HepG2 (cell line): Measurements from ENCODE around the gene NOS1AP. TPM values are rescaled to one million over a fixed set of nuclear protein-coding genes. Genes with fewer than 3 reads are reported as not detected.

ENCODE experiments used
- ATAC-seq: fragments of 200-7000 bp; cut with Tn5 transposase; 3 replicates; pipeline ENCODE4 v1.9.1; 2020; ENCODE audit warnings: mild to moderate bottlenecking, moderate library complexity
- BruUV-seq: library from RNA; stranded (reverse); fragments of 400-500 nt; replicated peaks from 2 replicates; lab custom pipeline; 2021; lab: Mats Ljungman, UMichigan
- CTCF ChIA-PET: fragments of 300-600 bp; formaldehyde crosslinking; extraction: SDS; loops from one replicate; lab custom pipeline; 2021; ENCODE audit warnings: low total read pairs, inconsistent platforms, low intra/inter-chr PET ratio; lab: Yijun Ruan, JAX
- POLR2A ChIA-PET: fragments of 350-600 bp; sonication (Branson Sonifier 250); formaldehyde crosslinking; loops from one replicate; lab custom pipeline; 2020; ENCODE audit warnings: antibody characterized with exemption, inconsistent platforms; lab: Yijun Ruan, JAX
- DNase-seq: peaks from one replicate; pipeline ENCODE4 v3.0.0-alpha.2; 2015; ENCODE audit warnings: low spot score
- FAIRE-seq: peaks from 3 replicates; lab custom pipeline; 2011; peaks lifted over from hg19 to GRCh38; lab: Jason Lieb, UNC
- H2AFZ ChIP-seq: one replicate; pipeline ENCODE4 v1.6.1; 2011; ENCODE audit warnings: low read length, inconsistent platforms
- H3K27ac ChIP-seq: fragments of 300-600 bp; 3 replicates; pipeline ENCODE4 v1.8.0; 2011; ENCODE audit warnings: mixed run types, mild to moderate bottlenecking, mixed read lengths, low read length, inconsistent platforms; ENCODE audit not compliant: insufficient read depth; ENCODE audit errors: extremely low read length
- H3K27me3 ChIP-seq, 2 experiments: fragments of 200-600 bp in 1 of 2; 2 replicates in 1 of 2; 3 replicates in 1 of 2; pipeline versions ENCODE4 v1.6.0 to v1.8.0; 2011; ENCODE audit warnings: low read length in 2 of 2, mild to moderate bottlenecking in 2 of 2, moderate library complexity in 2 of 2, inconsistent platforms in 1 of 2; ENCODE audit not compliant: insufficient read depth in 2 of 2, control insufficient read depth in 1 of 2
- H3K36me3 ChIP-seq, 2 experiments: fragments of 200-600 bp in 1 of 2; replicated peaks in 1 of 2; 2 replicates in 1 of 2; 3 replicates in 1 of 2; pipeline versions ENCODE4 v1.5.1 to v1.8.0; 2011; ENCODE audit warnings: low read length in 2 of 2, inconsistent platforms in 1 of 2; ENCODE audit not compliant: insufficient read depth in 2 of 2, control insufficient read depth in 1 of 2
- H3K4me1 ChIP-seq: 2 replicates; pipeline ENCODE4 v1.5.1; 2012; ENCODE audit warnings: low read length, inconsistent platforms; ENCODE audit not compliant: insufficient read depth
- H3K4me2 ChIP-seq: 2 replicates; pipeline ENCODE4 v1.6.0; 2011; ENCODE audit warnings: low read depth, low read length, inconsistent platforms
- H3K4me3 ChIP-seq, 3 experiments: fragments of 200-600 bp in 1 of 3; sonication (generic), shearing (Covaris generic) in 1 of 3; replicated peaks in 1 of 3; 2 replicates each; pipeline ENCODE4 v1.5.1; 2011 to 2016; ENCODE audit warnings: low read length in 3 of 3, inconsistent platforms in 2 of 3, low read depth in 2 of 3, mild to moderate bottlenecking in 2 of 3, control low read depth in 1 of 3, mixed read lengths in 1 of 3; ENCODE audit not compliant: insufficient read depth in 1 of 3
- H3K79me2 ChIP-seq: one replicate; pipeline ENCODE4 v1.6.1; 2011; ENCODE audit warnings: low read length, inconsistent platforms; ENCODE audit not compliant: insufficient read depth
- H3K9ac ChIP-seq: 2 replicates; pipeline ENCODE4 v1.6.0; 2011; ENCODE audit warnings: mild to moderate bottlenecking, low read depth, low read length, inconsistent platforms; ENCODE audit not compliant: insufficient read depth
- H3K9me3 ChIP-seq: 2 replicates; pipeline ENCODE4 v1.5.1; 2012; ENCODE audit warnings: mild to moderate bottlenecking, low read length
- H4K20me1 ChIP-seq: 2 replicates; pipeline ENCODE4 v1.6.0; 2011; ENCODE audit warnings: inconsistent platforms, mild to moderate bottlenecking, low read length, moderate library complexity; ENCODE audit not compliant: insufficient read depth
- BCL3 ChIP-seq: sonication (generic); formaldehyde crosslinking; IDR thresholded peaks from 2 replicates; pipeline ENCODE4 v1.5.1; 2020; ENCODE audit warnings: mild to moderate bottlenecking, missing genetic modification reagents, moderate library complexity
- CC2D1A ChIP-seq: sonication (generic); formaldehyde crosslinking; IDR thresholded peaks from 2 replicates; pipeline ENCODE4 v1.8.1; 2023; ENCODE audit warnings: mild to moderate bottlenecking, missing genetic modification reagents
- DMAP1 ChIP-seq: IDR thresholded peaks from 2 replicates; pipeline ENCODE4 v1.6.1; 2016
- FLYWCH1 ChIP-seq: sonication (generic); formaldehyde crosslinking; IDR thresholded peaks from 2 replicates; pipeline ENCODE4 v1.8.1; 2023; ENCODE audit warnings: mild to moderate bottlenecking, missing genetic modification reagents
- FUBP1 ChIP-seq: sonication (generic); formaldehyde crosslinking; IDR thresholded peaks from 2 replicates; pipeline ENCODE4 v1.5.1; 2020; ENCODE audit warnings: missing genetic modification reagents, mild to moderate bottlenecking, borderline replicate concordance
- GTF3A ChIP-seq: sonication (generic); formaldehyde crosslinking; conservative IDR thresholded peaks from 2 replicates; pipeline ENCODE4 v1.4.0; 2020; ENCODE audit warnings: mild to moderate bottlenecking, missing genetic modification reagents
- POGZ ChIP-seq: sonication (generic); formaldehyde crosslinking; IDR thresholded peaks from 2 replicates; pipeline ENCODE4 v1.4.0; 2020; ENCODE audit warnings: mild to moderate bottlenecking, missing genetic modification reagents
- THRA ChIP-seq: sonication (generic); formaldehyde crosslinking; IDR thresholded peaks from 2 replicates; pipeline ENCODE4 v1.4.0; 2020; ENCODE audit warnings: missing genetic modification reagents, borderline replicate concordance
- ZBTB1 ChIP-seq: sonication (generic); formaldehyde crosslinking; IDR thresholded peaks from 2 replicates; pipeline ENCODE4 v1.4.0; 2020; ENCODE audit warnings: missing genetic modification reagents, borderline replicate concordance
- ZBTB39 ChIP-seq: sonication (generic); formaldehyde crosslinking; IDR thresholded peaks from 2 replicates; pipeline ENCODE4 v1.5.0; 2020; ENCODE audit warnings: missing genetic modification reagents
- ZFP90 ChIP-seq: sonication (generic); formaldehyde crosslinking; IDR thresholded peaks from 2 replicates; pipeline ENCODE4 v1.8.0; 2022; ENCODE audit warnings: missing genetic modification reagents, mild to moderate bottlenecking, inconsistent platforms, borderline replicate concordance
- ZNF205 ChIP-seq: IDR thresholded peaks from 2 replicates; pipeline ENCODE4 v1.6.1; 2018; ENCODE audit warnings: missing biosample characterization, missing genetic modification reagents
- ZNF430 ChIP-seq: sonication (generic); formaldehyde crosslinking; IDR thresholded peaks from 2 replicates; pipeline ENCODE4 v1.9.0; 2021; ENCODE audit warnings: mild to moderate bottlenecking, missing genetic modification reagents
- ZNF557 ChIP-seq: sonication (generic); formaldehyde crosslinking; IDR thresholded peaks from 2 replicates; pipeline ENCODE4 v1.4.0; 2020; ENCODE audit warnings: missing genetic modification reagents
- ZSCAN21 ChIP-seq: sonication (generic); formaldehyde crosslinking; IDR thresholded peaks from 2 replicates; pipeline ENCODE4 v1.8.0; 2022; ENCODE audit warnings: mild to moderate bottlenecking, missing genetic modification reagents, moderate library complexity, borderline replicate concordance
- WGBS: methylation state at CpG from one replicate; pipeline ENCODE4 v1.1.6; 2017; ENCODE audit warnings: low lambda C conversion rate; 5-methylcytosine and 5-hydroxymethylcytosine counted together
- in situ Hi-C: cut with HindIII; loops from 2 replicates; pipeline ENCODE4 v1.10.0; 2017; ENCODE audit warnings: low pct_unique_long_range_greater_than_20kb; ENCODE audit not compliant: extremely low pct_ligation_motif_present
- intact Hi-C: fragments of 100-400 bp; cut with micrococcal nuclease; formaldehyde crosslinking; loops from one replicate; pipeline ENCODE4 v1.10.0; 2022; ENCODE audit not compliant: unreplicated experiment
- polyA plus RNA-seq, 8 experiments: library from polyadenylated mRNA; depleted of rRNA in 3 of 8; stranded (reverse) in 7 of 8; unstranded in 1 of 8; fragments of >200 nt; fragmentation: Illumina TruSeq in 4 of 8; extraction: Trizol in 4 of 8; gene quantifications; 2 replicates each; pipeline versions ENCODE4 v1.2.1 to v1.2.3, GENCODE V29; 2011 to 2016; ENCODE audit warnings: low read depth in 4 of 8, missing spikeins in 1 of 8, mixed read lengths in 1 of 8; ENCODE audit not compliant: insufficient read depth in 1 of 8
- total RNA-seq, 5 experiments: library from RNA; depleted of rRNA; stranded (reverse); fragments of >200 nt; fragmentation: Illumina TruSeq; extraction: Trizol; gene quantifications; 2 replicates each; pipeline ENCODE4 v1.2.3, GENCODE V29; 2016; ENCODE audit warnings: low read depth in 1 of 5

NOS1AP gene
- total and polyA plus RNA-seq, 2 of the 13 experiments (the other 11 are each of a cell fraction or from before 2014, with no cell fraction given) = 2.0 to 3.3 TPM

GRCh38 chr1:162270016-162270770 is 200.7 kb downstream of the NOS1AP start:
- in situ Hi-C loops (no loop called here), intact Hi-C loops (no loop called here)
- Histone ChIP-seq H3K27ac (no peak overlapping the region), H3K79me2 (no peaks in the 10 kb centered on the region), H3K27me3 (no peaks in the 10 kb centered on the region), H3K9ac (no peak overlapping the region), H4K20me1 (no peaks in the 10 kb centered on the region), H3K36me3 (no peaks in the 10 kb centered on the region), H2AFZ (no peak overlapping the region), H3K4me2 (no peak overlapping the region), H3K4me1 (no peaks in the 10 kb centered on the region), H3K9me3 (no peaks in the 10 kb centered on the region), H3K4me3 (no peak overlapping the region)
- no TSS peak for BruUV-seq
- FAIRE-seq (no peak), ATAC-seq (no peak), DNase-seq (no peak)
- ChIA-PET POLR2A (no interaction called here), CTCF (no interaction called here)
- WGBS = 98% methylated on average over 6 of the region's 6 CpGs
- TF ChIP-seq FLYWCH1 = no peak
- no peak for TF ChIP-seq ZBTB39 (CRISPR knock-in tag)
- no peak for TF ChIP-seq GTF3A (CRISPR knock-in tag)
- no peak for TF ChIP-seq THRA (CRISPR knock-in tag)
- TF ChIP-seq ZNF557 = no peak
- no peak for TF ChIP-seq CC2D1A (CRISPR knock-in tag)
- TF ChIP-seq FUBP1 (CRISPR knock-in tag) = no peak
- no peak for TF ChIP-seq DMAP1 (CRISPR knock-in tag)
- TF ChIP-seq POGZ (CRISPR knock-in tag) = no peak
- no peak for TF ChIP-seq ZNF430
- no peak for TF ChIP-seq BCL3 (CRISPR knock-in tag)
- no peak for TF ChIP-seq ZBTB1
- no peak for TF ChIP-seq ZNF205
- TF ChIP-seq ZFP90 (CRISPR knock-in tag) = no peak
- TF ChIP-seq ZSCAN21 (CRISPR knock-in tag) = no peak
